ENCODE data around the gene SCAANT1.

SCAANT1 gene

DNA sequence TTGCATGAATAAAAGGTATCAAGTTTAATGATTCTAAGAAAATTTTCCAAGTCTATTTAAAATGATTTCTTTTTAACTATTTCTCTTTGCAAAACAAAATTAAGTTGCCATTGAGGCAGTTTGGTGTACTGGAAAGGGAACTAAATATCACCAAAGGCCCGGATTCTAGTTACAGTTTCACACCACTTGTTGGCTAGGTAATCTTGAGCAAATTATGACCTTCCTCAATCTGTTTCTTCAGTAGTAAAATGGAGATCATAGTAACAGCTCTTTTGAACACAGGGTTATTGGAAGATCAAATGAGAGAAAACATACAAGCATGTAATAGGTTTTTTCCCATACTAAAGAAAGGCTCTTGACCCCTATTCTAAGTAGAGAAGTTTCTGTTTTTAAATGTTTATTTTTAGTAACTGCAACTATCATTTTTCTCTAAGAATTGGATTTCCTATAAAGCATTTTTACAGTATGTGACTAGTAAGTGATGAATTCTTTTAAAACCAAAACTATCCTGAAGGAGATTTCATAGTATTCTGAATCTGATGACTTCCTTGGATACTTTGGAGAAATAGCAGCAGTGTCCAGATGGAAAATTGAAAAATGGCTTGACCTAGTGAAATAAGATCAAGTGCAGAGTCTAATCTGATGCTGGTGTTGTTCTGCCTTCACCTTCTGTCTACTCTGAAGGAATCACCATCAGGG is 15.7 kb downstream of the SCAANT1 start:
- peak; percentile 33 for ATAC-seq
- TF ChIP-seq ZFP3 (CRISPR knock-in tag; IDR thresholded peaks at IDR 0.05) (no peak), ZFP30 (CRISPR knock-in tag; IDR thresholded peaks at IDR 0.05) (no peak), ISL1 (CRISPR knock-in tag; IDR thresholded peaks at IDR 0.05) (no peak), ZC3H10 (CRISPR knock-in tag; IDR thresholded peaks at IDR 0.05) (no peak), BACH2 (CRISPR knock-in tag; IDR thresholded peaks at IDR 0.05; ENCODE audit: borderline replicate concordance) (no peak), CSDC2 (CRISPR knock-in tag; IDR thresholded peaks at IDR 0.05) (no peak), RARB (CRISPR knock-in tag; IDR thresholded peaks at IDR 0.05) (no peak), TCF4 (CRISPR knock-in tag; IDR thresholded peaks at IDR 0.05; ENCODE audit: borderline replicate concordance) (no peak), ESRRG (CRISPR knock-in tag; IDR thresholded peaks at IDR 0.05) (no peak), TSHZ2 (CRISPR knock-in tag; IDR thresholded peaks at IDR 0.05) (no peak), ZNF565 (CRISPR knock-in tag; conservative IDR thresholded peaks at IDR 0.05; ENCODE audit: low read depth) (no peak), ZNF8 (CRISPR knock-in tag; IDR thresholded peaks at IDR 0.05) (no peak), SNAI2 (CRISPR knock-in tag; IDR thresholded peaks at IDR 0.05) (no peak), TOX (CRISPR knock-in tag; IDR thresholded peaks at IDR 0.05; ENCODE audit: borderline replicate concordance) (no peak)
- TF ChIP-seq, protein P1, sequence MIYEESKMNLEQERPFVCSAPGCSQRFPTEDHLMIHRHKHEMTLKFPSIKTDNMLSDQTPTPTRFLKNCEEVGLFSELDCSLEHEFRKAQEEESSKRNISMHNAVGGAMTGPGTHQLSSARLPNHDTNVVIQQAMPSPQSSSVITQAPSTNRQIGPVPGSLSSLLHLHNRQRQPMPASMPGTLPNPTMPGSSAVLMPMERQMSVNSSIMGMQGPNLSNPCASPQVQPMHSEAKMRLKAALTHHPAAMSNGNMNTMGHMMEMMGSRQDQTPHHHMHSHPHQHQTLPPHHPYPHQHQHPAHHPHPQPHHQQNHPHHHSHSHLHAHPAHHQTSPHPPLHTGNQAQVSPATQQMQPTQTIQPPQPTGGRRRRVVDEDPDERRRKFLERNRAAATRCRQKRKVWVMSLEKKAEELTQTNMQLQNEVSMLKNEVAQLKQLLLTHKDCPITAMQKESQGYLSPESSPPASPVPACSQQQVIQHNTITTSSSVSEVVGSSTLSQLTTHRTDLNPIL (CRISPR knock-in tag; IDR thresholded peaks at IDR 0.05; ENCODE audit: low read depth) = no peak
- TF ChIP-seq, protein P2, sequence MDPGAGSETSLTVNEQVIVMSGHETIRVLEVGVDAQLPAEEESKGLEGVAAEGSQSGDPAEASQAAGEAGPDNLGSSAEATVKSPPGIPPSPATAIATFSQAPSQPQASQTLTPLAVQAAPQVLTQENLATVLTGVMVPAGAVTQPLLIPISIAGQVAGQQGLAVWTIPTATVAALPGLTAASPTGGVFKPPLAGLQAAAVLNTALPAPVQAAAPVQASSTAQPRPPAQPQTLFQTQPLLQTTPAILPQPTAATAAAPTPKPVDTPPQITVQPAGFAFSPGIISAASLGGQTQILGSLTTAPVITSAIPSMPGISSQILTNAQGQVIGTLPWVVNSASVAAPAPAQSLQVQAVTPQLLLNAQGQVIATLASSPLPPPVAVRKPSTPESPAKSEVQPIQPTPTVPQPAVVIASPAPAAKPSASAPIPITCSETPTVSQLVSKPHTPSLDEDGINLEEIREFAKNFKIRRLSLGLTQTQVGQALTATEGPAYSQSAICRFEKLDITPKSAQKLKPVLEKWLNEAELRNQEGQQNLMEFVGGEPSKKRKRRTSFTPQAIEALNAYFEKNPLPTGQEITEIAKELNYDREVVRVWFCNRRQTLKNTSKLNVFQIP (CRISPR knock-in tag; IDR thresholded peaks at IDR 0.05; ENCODE audit: borderline replicate concordance, low read depth) = no peak
- TF ChIP-seq, protein P3, sequence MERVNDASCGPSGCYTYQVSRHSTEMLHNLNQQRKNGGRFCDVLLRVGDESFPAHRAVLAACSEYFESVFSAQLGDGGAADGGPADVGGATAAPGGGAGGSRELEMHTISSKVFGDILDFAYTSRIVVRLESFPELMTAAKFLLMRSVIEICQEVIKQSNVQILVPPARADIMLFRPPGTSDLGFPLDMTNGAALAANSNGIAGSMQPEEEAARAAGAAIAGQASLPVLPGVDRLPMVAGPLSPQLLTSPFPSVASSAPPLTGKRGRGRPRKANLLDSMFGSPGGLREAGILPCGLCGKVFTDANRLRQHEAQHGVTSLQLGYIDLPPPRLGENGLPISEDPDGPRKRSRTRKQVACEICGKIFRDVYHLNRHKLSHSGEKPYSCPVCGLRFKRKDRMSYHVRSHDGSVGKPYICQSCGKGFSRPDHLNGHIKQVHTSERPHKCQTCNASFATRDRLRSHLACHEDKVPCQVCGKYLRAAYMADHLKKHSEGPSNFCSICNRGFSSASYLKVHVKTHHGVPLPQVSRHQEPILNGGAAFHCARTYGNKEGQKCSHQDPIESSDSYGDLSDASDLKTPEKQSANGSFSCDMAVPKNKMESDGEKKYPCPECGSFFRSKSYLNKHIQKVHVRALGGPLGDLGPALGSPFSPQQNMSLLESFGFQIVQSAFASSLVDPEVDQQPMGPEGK (CRISPR knock-in tag; IDR thresholded peaks at IDR 0.05; ENCODE audit: borderline replicate concordance) = no peak
- TF ChIP-seq, protein P4, sequence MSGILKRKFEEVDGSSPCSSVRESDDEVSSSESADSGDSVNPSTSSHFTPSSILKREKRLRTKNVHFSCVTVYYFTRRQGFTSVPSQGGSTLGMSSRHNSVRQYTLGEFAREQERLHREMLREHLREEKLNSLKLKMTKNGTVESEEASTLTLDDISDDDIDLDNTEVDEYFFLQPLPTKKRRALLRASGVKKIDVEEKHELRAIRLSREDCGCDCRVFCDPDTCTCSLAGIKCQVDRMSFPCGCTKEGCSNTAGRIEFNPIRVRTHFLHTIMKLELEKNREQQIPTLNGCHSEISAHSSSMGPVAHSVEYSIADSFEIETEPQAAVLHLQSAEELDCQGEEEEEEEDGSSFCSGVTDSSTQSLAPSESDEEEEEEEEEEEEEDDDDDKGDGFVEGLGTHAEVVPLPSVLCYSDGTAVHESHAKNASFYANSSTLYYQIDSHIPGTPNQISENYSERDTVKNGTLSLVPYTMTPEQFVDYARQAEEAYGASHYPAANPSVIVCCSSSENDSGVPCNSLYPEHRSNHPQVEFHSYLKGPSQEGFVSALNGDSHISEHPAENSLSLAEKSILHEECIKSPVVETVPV (CRISPR knock-in tag; IDR thresholded peaks at IDR 0.05) = no peak

DNA sequence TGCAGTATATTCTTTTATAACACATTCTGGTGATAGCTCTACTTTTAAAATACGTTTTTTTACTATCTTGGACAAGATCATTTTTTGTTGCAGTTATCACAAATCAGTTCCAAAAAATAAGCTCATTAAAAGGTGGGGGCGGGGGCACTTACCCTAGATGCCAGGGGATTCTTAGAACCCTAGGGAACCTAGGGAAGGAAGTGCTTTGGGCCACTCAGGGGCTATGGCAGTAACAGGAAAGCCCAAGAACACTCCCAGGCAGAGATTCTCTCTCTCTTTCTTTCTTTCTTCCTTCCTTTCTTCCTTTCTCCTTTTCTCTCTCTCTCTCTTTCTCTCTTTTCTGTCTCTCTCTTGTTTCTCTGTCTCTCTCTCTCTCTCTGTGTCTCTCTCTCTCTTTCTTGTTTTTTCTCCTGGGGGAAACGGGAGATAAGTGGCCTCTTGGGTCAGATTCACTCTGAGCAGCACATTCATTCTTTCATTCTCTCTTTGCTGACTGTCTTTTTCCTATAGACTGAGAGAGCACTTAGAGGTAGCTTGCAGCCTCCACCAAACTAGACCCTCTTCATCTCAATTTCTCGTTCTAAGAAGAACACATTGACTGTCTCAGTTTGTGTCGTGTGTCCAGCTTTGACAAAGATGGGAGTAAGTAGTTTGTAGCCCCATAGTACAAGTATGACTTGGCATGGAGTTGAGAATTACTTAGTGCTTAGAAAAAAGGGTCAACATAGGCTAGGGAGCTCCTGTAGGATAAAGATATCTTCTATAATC is 16.6 kb downstream of the SCAANT1 start:
- ATAC-seq = no peak
- no peak for TF ChIP-seq ARNTL (CRISPR knock-in tag; IDR thresholded peaks at IDR 0.05; ENCODE audit: borderline replicate concordance, low read depth)
- TF ChIP-seq ESRRG (CRISPR knock-in tag; IDR thresholded peaks at IDR 0.05) = no peak
- TF ChIP-seq, protein P2 (CRISPR knock-in tag; IDR thresholded peaks at IDR 0.05; ENCODE audit: borderline replicate concordance, low read depth) = no peak
- TF ChIP-seq, protein P1 (CRISPR knock-in tag; IDR thresholded peaks at IDR 0.05; ENCODE audit: low read depth) = no peak
- TF ChIP-seq ZC3H10 (CRISPR knock-in tag; IDR thresholded peaks at IDR 0.05) = no peak
- no peak for TF ChIP-seq TCF4 (CRISPR knock-in tag; IDR thresholded peaks at IDR 0.05; ENCODE audit: borderline replicate concordance)
- no peak for TF ChIP-seq OSR1 (CRISPR knock-in tag; IDR thresholded peaks at IDR 0.05)
- no peak for TF ChIP-seq TSHZ2 (CRISPR knock-in tag; IDR thresholded peaks at IDR 0.05)
- TF ChIP-seq ZNF8 (CRISPR knock-in tag; IDR thresholded peaks at IDR 0.05) = no peak
- TF ChIP-seq GLIS3 (CRISPR knock-in tag; IDR thresholded peaks at IDR 0.05) = no peak
